ENCODE data around the gene CCDC63.

CCDC63 gene

DNA sequence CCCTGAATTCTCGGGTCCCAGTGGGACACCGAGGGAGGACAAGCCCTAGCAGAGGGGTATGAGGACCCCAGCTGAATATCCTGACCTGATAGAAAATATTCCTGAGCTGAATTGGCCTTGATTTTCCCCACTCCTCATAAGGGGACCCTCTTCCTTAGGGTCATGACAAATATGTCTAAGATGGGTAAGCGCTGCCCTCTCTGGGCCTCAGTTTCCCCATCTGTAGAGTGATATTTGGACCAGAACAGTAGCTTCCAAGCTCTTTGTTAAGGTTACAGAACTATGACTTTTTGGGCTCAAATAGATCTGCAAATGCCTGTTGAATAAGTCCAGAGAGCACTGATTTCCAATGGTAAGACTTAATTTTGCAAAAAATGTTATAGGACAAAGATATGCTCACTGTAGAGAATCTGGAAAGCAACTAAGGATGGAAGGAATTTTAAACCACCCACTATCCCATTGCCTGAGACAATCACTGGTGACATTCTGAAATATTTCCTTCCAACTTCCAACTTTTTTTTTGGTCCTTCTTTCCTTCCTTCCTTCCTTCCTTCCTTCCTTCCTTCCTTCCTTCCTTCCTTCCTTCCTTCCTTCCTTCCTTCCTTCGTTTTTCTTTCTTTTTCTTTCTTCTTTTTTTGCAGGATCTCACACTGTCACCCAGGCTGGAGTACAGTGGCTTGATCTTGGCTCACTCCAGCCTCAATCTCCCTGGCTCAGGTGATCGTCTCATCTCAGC lies 41.6 kb downstream of the CCDC63 start:
- no peak for DNase-seq

DNA sequence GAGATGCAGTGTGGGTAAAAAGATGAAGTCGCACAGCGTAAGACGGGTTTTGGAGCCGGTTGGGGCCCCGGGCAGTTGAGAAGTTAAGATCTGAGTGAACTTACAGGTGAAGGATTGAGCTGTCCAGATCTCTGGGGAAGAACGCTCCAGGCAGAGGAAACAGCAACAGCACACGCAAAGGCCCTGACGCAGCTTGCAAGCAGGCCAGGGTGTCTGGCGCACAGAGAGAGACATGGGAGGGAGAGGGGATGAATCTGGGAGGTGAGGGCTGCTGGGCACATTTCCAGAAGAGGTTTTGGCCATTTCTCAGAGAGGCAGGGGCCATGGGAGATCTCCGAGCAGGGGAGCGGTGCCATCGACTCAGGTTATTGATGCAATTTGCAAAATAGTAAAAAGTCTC lies 42.6 kb downstream of the CCDC63 start:
- DNase-seq = no peak

DNA sequence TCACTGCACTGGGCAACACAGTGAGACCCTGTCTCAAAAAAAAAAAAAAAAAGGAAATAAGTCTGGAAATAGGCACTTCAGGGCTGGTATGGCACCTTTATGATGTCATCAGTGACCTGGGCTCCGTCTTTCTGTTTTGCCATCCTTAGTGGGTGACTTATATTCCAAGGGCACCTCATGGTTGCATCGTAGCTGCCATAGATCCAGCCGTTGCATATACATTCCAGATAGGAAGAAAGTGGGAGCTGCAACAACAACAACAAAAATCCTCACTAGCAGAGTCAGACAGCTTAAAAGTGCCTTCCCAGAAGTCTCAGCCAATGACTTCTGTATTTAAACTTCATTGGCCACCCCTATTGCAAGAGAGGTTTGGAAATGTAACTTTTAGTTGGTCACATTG lies 47.2 kb downstream of the CCDC63 start:
- no peak for DNase-seq

DNA sequence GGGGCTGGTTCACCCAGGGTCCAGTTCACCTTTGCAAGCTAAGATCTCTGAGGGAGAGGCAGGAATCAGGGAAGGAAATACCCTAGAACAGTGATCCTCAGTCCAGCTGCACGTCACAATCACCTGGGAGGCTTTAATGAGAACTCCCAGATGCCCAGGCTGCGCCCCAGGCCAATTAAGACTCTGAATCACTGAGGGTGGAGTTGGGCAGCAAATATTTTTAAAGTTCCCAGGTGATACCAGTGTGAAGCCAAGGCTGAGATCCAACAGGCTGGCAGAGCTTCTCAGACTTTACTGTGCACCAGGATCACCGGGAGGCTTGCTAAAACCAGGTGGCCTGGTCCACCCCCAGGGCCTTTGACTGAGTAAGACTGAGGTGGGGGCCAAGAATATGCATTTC lies 49.8 kb downstream of the CCDC63 start:
- DNase-seq = no peak

DNA sequence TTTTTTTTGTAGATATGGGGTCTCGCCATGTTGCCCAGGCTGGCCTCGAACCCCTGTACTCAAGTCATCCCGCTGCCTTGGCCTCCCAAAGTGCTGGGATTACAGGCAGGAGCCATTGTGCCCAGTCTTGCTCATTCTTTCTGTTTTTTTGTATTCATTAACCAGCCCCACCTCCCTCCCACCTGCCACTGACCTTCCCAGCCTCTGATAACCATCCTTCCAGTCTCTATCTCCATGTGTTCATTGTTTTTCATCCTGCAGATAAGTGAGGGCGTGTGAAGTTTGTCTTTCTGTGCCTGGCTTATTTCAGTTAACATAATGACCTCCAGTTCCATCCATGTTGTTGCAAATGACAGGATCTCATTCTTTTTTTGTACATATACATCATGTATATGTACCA lies 54.6 kb downstream of the CCDC63 start:
- DNase-seq = no peak

DNA sequence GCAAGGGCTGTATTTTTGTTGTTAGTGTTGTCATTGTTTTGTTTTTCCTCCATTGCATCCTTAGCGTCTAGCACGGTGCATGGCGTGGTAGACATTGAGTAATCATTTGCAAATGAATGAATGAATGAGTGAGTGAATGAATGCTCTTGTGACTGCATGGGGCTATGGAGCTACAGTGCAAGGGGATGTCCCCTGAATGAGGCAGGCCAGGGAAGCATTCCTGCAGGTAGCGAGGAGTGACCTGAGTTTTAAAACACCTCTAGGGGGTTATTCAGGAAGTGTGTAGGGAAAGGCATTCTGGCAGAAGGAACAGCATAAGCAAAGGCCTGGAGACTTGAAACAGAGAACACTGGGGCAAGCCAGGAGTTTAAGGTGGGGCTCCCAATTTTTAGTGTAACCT lies 56.7 kb downstream of the CCDC63 start:
- DNase-seq = no peak

DNA sequence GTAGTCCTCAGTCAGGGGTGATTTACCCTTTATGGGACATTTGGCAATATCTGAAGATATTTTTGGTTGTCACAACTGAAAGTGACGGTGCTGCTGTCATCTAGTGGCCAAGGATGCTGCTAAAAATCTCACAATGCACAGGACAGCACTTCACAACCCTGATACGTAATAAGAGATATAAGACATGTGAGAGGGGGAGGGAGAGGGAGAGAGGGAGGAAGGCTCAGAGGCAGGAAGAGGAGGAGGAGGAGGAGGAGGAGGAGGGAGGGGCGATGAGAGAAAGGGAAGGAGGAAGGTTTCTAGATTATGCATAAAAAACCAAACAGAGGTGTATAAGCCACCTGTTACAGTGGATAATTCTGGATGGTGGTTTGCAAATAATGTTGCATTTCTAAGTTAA lies 59.3 kb downstream of the CCDC63 start:
- no peak for DNase-seq

DNA sequence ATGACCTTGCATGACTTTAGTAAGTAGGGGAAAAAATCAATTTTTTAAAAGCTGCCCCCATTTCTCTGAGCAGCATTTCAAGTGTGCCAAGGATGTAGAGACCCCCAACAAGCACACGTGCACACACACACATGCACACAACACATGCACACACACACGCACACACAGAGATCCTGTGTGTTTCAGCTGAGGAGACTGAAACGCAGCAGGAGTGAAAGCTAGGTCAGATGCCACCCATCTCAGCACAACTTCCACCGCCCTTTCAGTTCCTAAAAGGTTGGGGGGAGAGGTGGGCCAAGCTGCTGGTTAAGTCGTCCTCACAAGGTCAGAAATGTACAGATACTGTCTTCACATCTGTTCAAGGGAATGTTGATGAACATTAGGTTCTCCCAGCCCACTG lies 59.7 kb downstream of the CCDC63 start:
- no peak for DNase-seq

DNA sequence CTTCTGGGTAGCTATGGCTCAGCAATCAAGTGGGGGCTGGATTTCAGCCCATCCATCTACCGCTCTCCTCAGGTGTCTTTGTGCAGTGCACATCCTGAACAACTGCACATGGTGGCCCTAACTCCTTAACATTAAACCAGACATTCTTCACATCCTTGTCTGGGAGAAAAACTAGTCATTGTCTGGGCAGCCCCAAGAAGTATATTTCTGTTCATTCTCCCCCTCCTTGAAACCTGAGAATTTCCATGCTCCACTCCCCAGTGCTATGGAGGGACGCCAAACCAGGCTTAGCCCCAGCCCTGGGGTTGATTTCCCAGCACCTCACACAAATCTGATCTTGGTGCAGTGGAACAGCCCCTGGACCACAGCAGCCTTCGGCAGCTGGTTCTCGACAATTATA lies 60.2 kb downstream of the CCDC63 start:
- no peak for DNase-seq

DNA sequence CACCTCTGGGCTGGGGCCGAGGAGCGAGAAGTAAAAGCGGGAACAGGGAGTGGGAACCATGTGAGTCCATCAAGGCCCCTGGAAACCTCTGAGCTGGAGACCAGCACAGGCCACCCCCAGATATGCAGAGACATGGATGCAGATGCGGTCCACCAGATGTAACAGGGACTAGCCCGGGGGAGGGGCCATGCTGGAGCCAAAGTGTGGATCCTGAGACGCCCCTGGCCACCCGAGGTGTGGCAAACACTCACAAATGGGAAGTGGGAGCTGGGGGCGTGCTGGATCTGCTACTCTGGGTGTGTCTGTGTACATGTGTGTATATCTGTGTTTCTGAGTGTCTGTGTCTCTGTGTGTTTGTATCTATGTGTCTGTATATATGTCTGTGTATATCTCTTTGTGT lies 60.8 kb downstream of the CCDC63 start:
- no peak for DNase-seq

DNA sequence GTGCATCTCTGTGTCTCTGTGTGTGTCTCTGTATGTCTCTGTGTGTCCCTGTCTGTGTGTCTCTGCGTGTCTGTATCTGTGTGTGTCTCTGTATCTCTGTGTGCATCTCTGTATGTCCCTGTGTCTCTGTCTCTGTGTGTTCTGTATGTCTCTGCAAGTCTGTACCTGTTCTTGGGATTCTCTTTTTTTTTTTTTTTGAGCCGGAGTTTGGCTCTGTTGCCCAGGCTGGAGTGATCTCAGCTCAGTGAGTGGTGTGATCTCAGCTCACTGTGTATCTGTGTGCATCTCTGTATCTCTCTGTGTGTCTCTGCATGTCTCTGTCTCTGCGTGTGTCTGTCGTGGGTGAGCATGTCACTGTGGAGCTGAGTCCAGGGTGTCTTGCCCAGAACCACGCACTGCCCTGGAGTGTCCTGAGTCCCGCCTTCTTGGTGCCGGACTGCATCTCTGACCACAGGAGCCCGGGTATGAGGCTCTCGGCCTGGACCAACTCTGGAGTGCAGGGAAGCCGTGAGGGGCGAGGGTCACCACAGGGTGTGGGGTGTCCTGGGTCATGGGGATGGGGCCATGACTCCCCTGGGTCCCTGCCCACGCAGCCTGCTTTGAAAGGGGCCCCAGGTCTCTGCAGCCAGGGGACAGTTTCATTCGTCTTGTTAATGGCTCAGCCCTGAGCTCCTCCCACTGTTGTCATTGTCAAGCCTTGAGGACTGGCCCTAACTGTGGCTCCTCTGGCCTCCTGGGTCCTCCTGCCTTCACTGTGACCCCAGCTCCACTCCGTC lies 61.8 kb downstream of the CCDC63 start:
- no peak for DNase-seq

DNA sequence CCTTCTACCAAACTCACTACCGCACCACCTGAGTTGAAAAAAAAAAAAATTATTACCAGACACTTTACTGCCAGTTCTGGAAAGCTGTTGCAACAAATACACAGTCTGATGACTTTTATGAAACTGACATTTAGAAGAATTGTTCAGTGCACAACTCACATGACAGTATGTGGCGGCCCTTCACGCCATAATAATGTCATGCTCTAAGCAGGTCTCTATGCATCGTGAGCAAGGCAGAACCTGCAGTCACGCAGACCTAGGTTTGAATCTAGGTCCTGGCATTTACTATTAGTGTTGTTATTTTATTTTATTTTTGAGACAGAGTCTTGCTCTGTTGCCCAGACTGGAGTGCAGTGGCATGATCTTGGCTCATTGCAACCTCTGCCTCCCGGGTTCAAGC lies 65.5 kb downstream of the CCDC63 start:
- DNase-seq = no peak

DNA sequence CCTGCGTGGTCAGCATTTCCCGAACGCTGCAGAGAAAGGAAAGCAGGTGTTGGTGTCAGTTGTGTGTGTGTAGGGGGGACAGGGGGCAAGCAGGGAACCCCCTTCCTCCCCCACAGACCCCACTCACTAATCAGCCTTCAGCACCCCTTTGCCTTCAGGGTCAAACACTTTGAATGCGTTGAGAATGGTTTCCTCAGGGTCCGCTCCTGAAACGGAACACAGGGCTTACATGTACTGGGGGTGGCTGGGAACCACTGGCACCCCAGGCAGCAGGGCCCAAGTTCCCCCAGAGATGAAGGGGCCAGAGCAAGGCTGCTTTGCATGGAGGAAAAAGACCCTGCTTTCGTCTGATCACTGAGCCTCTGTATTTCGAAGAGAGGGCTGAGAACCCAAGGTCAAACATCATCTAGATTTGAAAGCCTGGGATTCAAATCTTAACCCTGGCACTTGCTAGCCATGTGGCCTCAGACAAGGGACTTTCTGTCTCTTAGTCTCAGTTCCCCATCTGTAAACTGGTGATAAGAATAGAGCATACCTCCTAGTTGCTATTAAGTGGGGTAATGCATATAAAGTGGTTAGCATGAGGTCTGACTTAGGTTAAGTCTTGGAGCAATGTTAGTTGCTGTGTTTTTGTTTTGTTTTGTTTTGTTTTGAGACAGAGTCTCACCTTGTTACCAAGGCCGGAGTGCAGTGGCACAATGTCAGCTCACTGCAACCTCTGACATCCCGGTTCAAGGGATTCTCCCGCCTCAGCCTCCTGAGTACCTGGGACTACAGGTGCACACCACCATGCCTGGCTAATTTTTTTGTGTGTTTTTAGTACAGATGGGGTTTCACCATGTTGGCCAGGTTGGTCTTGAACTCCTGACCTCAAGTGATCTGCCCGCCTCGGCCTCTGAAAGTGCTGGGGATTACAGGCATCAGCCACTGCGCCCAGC lies 66.6 kb downstream of the CCDC63 start:
- DNase-seq = no peak

DNA sequence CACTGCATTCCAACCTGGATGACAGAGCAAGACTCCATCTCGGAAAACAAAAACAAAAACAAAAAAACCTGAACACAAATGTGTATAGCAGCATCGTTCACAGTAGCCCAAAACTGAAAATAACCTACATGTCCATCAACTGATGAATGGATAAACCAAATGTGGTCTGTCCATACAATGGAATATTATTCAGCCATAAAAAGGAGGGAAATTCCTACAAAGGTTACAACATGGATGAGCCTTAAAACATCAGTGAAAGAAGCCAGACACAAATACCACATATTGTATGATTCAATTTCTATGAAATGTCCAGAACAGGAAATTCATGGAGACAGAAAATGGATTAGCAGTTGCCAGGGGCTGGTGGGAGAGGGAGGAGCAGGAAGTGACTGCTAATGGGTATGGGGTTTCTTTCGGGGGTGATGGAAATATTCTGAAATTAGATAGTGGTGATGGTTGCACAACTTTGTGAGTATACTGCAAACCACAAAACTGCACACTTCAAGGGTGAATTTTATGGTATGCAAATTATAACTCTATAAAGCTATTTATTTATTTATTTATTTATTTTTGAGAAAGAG lies 69.6 kb downstream of the CCDC63 start:
- no peak for DNase-seq

DNA sequence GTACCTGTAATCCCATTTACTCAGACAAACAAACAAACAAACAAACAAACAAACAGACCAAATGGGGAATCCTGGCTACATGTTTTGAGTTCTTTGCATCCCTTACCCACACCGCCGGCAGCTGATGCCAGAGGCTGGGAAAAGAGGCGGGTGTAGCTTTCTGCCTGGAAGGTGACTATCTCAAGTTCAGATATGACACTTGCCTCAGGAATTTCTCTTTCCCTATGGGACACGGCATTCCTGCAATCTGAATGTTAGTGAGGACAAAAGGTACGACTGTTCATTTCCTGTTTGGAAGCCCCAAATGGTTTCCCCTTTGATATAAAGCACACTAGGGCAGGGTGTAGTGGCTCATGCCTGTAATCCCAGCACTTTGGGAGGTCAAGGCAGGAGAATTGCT lies 70.7 kb downstream of the CCDC63 start:
- no peak for DNase-seq

DNA sequence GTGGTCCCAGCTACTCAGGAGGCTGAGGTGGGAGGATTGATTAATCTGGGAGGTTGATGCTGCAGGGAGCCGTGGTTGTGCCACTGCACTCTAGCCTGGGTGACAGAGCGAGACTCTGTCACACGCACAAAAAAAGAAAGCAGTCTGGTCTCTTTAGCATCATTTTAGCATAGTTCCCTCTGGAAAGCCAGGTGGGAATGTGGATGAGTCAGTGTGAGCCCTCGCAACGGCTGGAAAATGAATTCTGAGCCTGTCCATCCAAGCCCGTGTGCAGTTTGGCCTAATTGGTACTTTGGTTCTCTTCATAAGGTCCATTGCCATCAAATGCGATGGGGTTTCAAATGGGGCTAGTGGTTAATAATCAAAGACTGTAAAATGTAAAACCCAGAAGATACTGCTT lies 71.2 kb downstream of the CCDC63 start:
- DNase-seq = no peak

DNA sequence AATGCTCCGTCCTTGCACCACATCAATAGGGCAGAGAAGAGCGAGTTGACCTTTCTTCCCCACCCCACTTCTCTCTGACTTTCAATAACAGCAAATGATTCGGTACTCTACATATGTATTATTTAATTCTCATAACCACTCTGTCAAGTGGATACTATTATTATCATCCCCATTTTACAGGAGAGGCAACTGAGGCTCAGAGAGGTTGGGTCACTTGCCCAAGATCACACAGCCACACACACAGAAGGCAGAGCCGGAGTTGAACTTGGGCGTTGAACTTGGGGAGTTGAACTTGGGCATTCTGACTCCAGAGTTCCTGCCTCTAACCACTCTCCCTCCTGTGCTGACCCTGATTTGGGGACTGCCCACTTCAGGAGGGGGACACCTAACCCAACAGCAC lies 72.9 kb downstream of the CCDC63 start:
- DNase-seq = no peak

DNA sequence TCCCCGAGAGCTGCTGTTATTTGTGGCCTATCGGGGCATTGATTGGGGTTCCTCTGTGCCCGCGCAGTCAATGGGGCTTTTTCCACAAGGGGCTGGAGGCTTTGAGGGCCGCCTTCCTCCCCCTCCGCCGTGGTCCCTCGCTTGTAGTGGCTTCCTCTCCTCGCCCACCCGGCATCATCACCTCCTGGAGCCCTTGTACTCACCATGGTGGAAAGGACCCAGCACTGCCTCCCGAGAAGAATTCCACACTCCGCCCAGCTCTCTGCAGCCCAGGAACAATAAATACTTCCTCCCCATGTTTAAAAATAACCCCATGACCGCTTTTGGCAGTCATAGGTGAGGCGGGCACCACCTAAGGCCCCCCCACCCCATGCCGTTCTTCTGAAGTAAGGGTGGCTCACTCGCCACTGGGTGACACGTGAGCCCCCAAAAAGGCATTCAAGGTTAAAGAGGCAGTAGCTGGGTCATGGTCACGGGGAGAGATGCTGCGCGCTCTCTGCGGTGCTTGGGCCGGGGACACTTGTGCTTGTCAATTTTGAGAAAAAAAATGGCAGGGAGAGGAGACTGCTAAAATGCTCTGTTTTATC lies 73.6 kb downstream of the CCDC63 start, which contains the start of gene MYL2:
TSS of gene MYL2 (minus strand) at position 256 of the 587 bp plus-strand sequence. CDS start at position 206, 50 bp downstream.
- no peak for DNase-seq

DNA sequence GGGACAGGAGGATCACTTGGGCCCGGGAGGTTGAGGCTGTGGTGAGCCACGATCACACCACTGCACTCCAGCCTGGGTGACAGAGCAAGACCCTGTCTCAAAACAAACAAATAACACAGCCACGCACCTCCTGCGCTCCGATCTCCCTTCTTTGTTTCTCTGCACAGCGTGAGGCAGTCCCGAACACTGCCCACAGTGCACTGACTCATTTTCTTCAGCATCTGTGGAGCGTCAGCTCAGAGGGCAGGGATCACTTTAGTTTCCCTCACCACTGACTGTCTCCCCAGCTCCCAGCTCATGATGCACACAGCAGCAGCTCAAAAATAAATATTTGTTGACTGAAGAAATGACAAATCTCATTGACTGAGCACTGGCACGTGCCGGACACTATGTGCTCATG lies 74.5 kb downstream of the CCDC63 start:
- no peak for DNase-seq

DNA sequence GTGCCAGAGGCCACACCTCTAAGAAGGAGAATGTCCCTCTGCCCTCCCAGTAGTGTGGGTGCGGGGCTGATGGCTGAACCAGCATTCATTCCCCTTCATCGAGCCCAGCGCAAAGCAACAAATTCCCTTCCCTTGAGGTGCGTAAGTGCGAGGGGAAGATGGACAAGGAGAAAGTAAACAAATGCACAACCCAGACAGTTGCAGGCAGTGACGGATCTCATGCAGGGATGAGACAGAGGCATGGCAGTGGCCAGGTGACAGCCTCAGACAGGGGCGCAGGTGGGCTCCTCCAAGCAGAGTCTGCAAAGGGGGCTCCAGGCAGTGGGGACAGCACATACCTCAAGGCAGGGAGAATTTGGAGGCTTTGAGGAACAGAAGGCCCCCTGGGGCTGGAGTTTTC lies 75.9 kb downstream of the CCDC63 start:
- no peak for DNase-seq

DNA sequence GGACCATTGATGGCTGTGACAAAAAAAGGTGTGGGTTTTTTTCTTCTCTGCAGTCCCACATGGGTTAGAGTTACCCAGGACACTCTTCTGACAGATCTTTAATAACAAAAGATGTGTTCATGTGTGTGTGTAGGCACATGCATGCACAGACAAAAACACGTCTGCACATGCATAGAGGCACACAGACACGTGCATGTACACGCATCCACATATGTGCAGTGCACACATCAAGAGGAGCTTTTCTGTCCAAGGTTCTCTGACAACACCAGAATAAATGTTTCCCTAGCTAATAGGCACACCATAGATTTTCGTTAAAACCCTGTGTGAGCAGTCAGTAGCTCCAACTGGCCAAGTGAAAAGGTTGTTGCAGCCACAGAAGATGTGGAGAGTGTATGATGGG lies 76.4 kb downstream of the CCDC63 start:
- no peak for DNase-seq

DNA sequence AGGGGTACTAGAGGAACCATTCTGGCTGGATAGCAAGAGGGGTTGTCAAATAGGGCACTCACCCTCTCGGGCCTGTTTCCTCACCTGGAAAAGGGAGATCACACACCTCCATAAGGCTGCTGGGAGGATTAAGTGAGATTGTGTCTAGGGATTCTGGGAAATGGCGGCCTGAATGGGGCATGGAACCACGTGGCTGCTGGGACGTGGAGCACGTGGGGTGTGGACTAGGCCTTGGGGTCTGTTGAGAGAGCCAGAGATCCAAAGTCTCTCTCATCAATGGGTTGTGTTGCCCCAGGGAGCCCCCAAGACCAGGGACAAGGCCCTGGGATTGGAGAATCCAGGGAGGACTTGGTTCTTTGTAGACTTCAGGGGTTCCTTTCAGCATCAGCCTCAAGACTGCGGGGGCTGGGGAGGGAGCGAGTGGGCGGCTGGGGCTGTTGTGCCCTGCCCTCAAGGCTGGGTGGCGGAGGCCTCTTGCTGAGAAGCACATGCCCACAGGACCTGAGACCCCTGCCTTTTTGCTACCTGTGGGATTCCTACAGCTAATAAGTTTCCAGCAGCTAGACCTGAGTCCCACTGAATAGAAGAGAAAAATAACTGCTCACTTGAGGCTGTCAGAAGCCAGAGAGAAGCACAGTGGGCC lies 77.0 kb downstream of the CCDC63 start:
- no peak for DNase-seq

Data from cortex of kidney (tissue), 1 donor.